ENCODE data around the gene MEP1A. TPM values are rescaled to one million over a fixed set of nuclear protein-coding genes. Genes with fewer than 3 reads are reported as not detected.

MEP1A gene
- total and polyA plus RNA-seq, 9 of the 15 experiments (the other 6 are each of a cell fraction or from before 2014, with no cell fraction given): not detected

- CTCF ChIA-PET (ENCODE audit: low intra/inter-chr PET ratio): no interaction called here
- H3K36me3 ChIP-seq (ENCODE audit: control insufficient read depth, insufficient read depth, low read length): no peaks in the 10 kb centered on the region
- TF ChIP-seq ESRRB (CRISPR knock-in tag; IDR thresholded peaks at IDR 0.05; ENCODE audit: borderline replicate concordance) (no peak), KLF10 (CRISPR knock-in tag; IDR thresholded peaks at IDR 0.05) (no peak), TOE1 (IDR thresholded peaks at IDR 0.05; ENCODE audit: borderline replicate concordance) (no peak), TOE1 (CRISPR knock-in tag; IDR thresholded peaks at IDR 0.05; ENCODE audit: borderline replicate concordance, low read depth) (no peak), EWSR1 (IDR thresholded peaks at IDR 0.05; ENCODE audit: borderline replicate concordance, low read depth, partially characterized antibody) (no peak), GATAD2B (IDR thresholded peaks at IDR 0.05; ENCODE audit: borderline replicate concordance) (no peak), ZKSCAN3 (CRISPR knock-in tag; IDR thresholded peaks at IDR 0.05) (no peak), HES1 (IDR thresholded peaks at IDR 0.05; ENCODE audit: low read depth) (no peak), ZNF316 (IDR thresholded peaks at IDR 0.05) (no peak), SETDB1 (IDR thresholded peaks at IDR 0.05; ENCODE audit: low read length) (no peak), CREB1 (IDR thresholded peaks at IDR 0.05) (no peak), CREB1 (CRISPR knock-in tag; IDR thresholded peaks at IDR 0.05) (no peak), NFATC3 (IDR thresholded peaks at IDR 0.05) (no peak), RUNX1 (IDR thresholded peaks at IDR 0.05; ENCODE audit: low read depth) (no peak), ZFP1 (CRISPR knock-in tag; IDR thresholded peaks at IDR 0.05) (no peak)
- TF ChIP-seq, protein P1, sequence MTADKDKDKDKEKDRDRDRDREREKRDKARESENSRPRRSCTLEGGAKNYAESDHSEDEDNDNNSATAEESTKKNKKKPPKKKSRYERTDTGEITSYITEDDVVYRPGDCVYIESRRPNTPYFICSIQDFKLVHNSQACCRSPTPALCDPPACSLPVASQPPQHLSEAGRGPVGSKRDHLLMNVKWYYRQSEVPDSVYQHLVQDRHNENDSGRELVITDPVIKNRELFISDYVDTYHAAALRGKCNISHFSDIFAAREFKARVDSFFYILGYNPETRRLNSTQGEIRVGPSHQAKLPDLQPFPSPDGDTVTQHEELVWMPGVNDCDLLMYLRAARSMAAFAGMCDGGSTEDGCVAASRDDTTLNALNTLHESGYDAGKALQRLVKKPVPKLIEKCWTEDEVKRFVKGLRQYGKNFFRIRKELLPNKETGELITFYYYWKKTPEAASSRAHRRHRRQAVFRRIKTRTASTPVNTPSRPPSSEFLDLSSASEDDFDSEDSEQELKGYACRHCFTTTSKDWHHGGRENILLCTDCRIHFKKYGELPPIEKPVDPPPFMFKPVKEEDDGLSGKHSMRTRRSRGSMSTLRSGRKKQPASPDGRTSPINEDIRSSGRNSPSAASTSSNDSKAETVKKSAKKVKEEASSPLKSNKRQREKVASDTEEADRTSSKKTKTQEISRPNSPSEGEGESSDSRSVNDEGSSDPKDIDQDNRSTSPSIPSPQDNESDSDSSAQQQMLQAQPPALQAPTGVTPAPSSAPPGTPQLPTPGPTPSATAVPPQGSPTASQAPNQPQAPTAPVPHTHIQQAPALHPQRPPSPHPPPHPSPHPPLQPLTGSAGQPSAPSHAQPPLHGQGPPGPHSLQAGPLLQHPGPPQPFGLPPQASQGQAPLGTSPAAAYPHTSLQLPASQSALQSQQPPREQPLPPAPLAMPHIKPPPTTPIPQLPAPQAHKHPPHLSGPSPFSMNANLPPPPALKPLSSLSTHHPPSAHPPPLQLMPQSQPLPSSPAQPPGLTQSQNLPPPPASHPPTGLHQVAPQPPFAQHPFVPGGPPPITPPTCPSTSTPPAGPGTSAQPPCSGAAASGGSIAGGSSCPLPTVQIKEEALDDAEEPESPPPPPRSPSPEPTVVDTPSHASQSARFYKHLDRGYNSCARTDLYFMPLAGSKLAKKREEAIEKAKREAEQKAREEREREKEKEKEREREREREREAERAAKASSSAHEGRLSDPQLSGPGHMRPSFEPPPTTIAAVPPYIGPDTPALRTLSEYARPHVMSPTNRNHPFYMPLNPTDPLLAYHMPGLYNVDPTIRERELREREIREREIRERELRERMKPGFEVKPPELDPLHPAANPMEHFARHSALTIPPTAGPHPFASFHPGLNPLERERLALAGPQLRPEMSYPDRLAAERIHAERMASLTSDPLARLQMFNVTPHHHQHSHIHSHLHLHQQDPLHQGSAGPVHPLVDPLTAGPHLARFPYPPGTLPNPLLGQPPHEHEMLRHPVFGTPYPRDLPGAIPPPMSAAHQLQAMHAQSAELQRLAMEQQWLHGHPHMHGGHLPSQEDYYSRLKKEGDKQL (CRISPR knock-in tag; IDR thresholded peaks at IDR 0.05; ENCODE audit: borderline replicate concordance): no peak
- H3K27ac ChIP-seq (ENCODE audit: extremely low read depth, low read depth, low read length): no peak overlapping the region
- no peak overlapping the region for H3K4me2 ChIP-seq (ENCODE audit: insufficient read depth, low read length)
- H4K20me1 ChIP-seq (replicated peaks; ENCODE audit: control insufficient read depth, insufficient read depth, low read length): no peaks in the 10 kb centered on the region
- no peaks in the 10 kb centered on the region for H3K9me3 ChIP-seq (replicated peaks; ENCODE audit: control insufficient read depth, insufficient read depth, low read depth, low read length)
- no peak overlapping the region for H3K4me3 ChIP-seq
- H2AFZ ChIP-seq (ENCODE audit: low read depth, low read length): no peak overlapping the region
- DNase-seq (ENCODE audit: extremely low read depth in 1 of 4, low spot score in 3 of 4) (no peak), FAIRE-seq (no peak), ATAC-seq (no peak)
- in situ Hi-C loops (cut with MboI): no loop called here
- H3K9ac ChIP-seq (ENCODE audit: insufficient read depth in 1 of 2, low read depth in 2 of 2, low read length in 2 of 2): no peak overlapping the region
- WGBS (ENCODE audit: insufficient coverage, low coverage, missing lambda C conversion rate): 0% methylated on average over 3 of the region's 3 CpGs
- POLR2A ChIA-PET: no interaction called here
- no peaks in the 10 kb centered on the region for H3K79me2 ChIP-seq (ENCODE audit: control insufficient read depth, insufficient read depth, low read length)
- H3K9me1 ChIP-seq (ENCODE audit: control insufficient read depth, insufficient read depth, low read length): no peaks in the 10 kb centered on the region
- H3K27me3 ChIP-seq (ENCODE audit: control insufficient read depth in 2 of 2, insufficient read depth in 2 of 2, low read length in 2 of 2): no peaks in the 10 kb centered on the region
- no peaks in the 10 kb centered on the region for H3K4me1 ChIP-seq (replicated peaks in 1 of 2; ENCODE audit: control insufficient read depth in 2 of 2, insufficient read depth in 2 of 2, low read length in 2 of 2)
- intact Hi-C loops (cut with micrococcal nuclease): no loop called here
- BruUV-seq (replicated peaks): no TSS peak
These were observed 32.3 kb upstream of the MEP1A start for GRCh38 chr6:46760925-46761324.

All from K562 (cell line).